ENCODE measurements around the gene SLC16A3. TPM values are rescaled to one million over a fixed set of nuclear protein-coding genes. Genes with fewer than 3 reads are reported as not detected.

The SLC16A3 gene
- total and polyA plus RNA-seq, 2 of the 8 experiments (the other 6 are each of a cell fraction or from before 2014, with no cell fraction given): 3.8 to 8.7 TPM

- no peak overlapping the region for H3K27ac ChIP-seq (ENCODE audit: low read depth, low read length)
- H3K4me2 ChIP-seq (ENCODE audit: insufficient read depth in 1 of 2, low read depth in 2 of 2, low read length in 2 of 2): no peak overlapping the region
- no peak overlapping the region for H3K9ac ChIP-seq (replicated peaks in 1 of 4; ENCODE audit: extremely low read depth in 1 of 4, low read depth in 3 of 4, low read length in 3 of 4)
- no peak overlapping the region for H3K4me3 ChIP-seq (ENCODE audit: extremely low read depth in 1 of 4, insufficient read depth in 2 of 4, low read depth in 3 of 4, low read length in 4 of 4)
- H2BK20ac ChIP-seq (ENCODE audit: low read length): no peak overlapping the region
- peaks cover 32 to 48% of the 10 kb centered on the region in 2 experiments for H4K20me1 ChIP-seq (replicated peaks in 1 of 2; ENCODE audit: control insufficient read depth in 1 of 2, insufficient read depth in 2 of 2, low read length in 2 of 2)
- no peak overlapping the region; the same call in 1 of the 2 replicates for H4K8ac ChIP-seq (ENCODE audit: extremely low read depth, insufficient read depth, low read length)
- FAIRE-seq: no peak
- no peak overlapping the region for H2BK5ac ChIP-seq (ENCODE audit: low read depth, low read length)
- H3K4me1 ChIP-seq (replicated peaks in 1 of 4; ENCODE audit: control insufficient read depth in 3 of 4, insufficient read depth in 4 of 4, low read length in 3 of 4): peaks cover 0 to 3% (median 0%) of the 10 kb centered on the region in 4 experiments; a peak in 1 of 7 replicates
- no peak overlapping the region for H2BK15ac ChIP-seq (ENCODE audit: low read length)
- peaks cover 0 to 12% of the 10 kb centered on the region in 2 experiments; a peak in 1 of 4 replicates for H3K79me2 ChIP-seq (ENCODE audit: control insufficient read depth in 1 of 2, insufficient read depth in 2 of 2, low read length in 2 of 2)
- peaks cover 16% of the 10 kb centered on the region for H3K79me1 ChIP-seq (ENCODE audit: low read depth, low read length)
- H4K91ac ChIP-seq (replicated peaks; ENCODE audit: insufficient read length, low read length): no peak overlapping the region
- H2BK120ac ChIP-seq (replicated peaks; ENCODE audit: low read depth, low read length): no peak overlapping the region
- no peaks in the 10 kb centered on the region for H3K27me3 ChIP-seq (replicated peaks in 1 of 4; ENCODE audit: control insufficient read depth in 3 of 4, extremely low read depth in 1 of 4, insufficient read depth in 3 of 4, low read length in 3 of 4)
- POLR2A ChIA-PET (ENCODE audit: partially characterized antibody): interaction anchor here (0.8 to 2.0 kb wide), 7 partner anchors 11 to 261 kb away, joined by 3 to 8 read pairs (median 5); partner anchors contain the start of gene CSNK1D
- no peak overlapping the region for H3K56ac ChIP-seq (replicated peaks; ENCODE audit: insufficient read length, low read depth, low read length)
- no peak overlapping the region for H3K14ac ChIP-seq (ENCODE audit: insufficient read length)
- H3K36me3 ChIP-seq (ENCODE audit: control insufficient read depth in 2 of 4, insufficient read depth in 4 of 4, low read length in 3 of 4): peaks cover 24 to 63% (median 52%) of the 10 kb centered on the region in 4 experiments
- H3K18ac ChIP-seq (ENCODE audit: extremely low read depth, low read length): no peak overlapping the region
- H3K9me3 ChIP-seq (ENCODE audit: insufficient read depth in 2 of 2, low read depth in 1 of 2, low read length in 1 of 2): no peaks in the 10 kb centered on the region; a peak in 1 of 4 replicates
- DNase-seq (ENCODE audit: low read depth in 1 of 2, low spot score in 2 of 2): no peak
- no peaks in the 10 kb centered on the region for H3K23me2 ChIP-seq (ENCODE audit: low read depth, low read length)
- 94% methylated on average over 29 of the region's 29 CpGs; no CpG with 5 or more reads in 1 of the 2 experiments for WGBS, 2 experiments (ENCODE audit: extremely low coverage in 1 of 2, insufficient coverage in 1 of 2, insufficient read length in 1 of 2, insufficient replicate concordance in 2 of 2, low coverage in 1 of 2, low lambda C conversion rate in 2 of 2, missing lambda C conversion rate in 1 of 2)
- no peak overlapping the region for H2AFZ ChIP-seq (ENCODE audit: low read length)
- CTCF ChIA-PET (ENCODE audit: partially characterized antibody): interaction anchor here (1.1 to 2.3 kb wide), 6 partner anchors 9 to 106 kb away, joined by 3 to 12 read pairs (median 5); partner anchors contain the start of gene SLC16A3
- H3K23ac ChIP-seq (ENCODE audit: insufficient read length): no peak overlapping the region
- H4K5ac ChIP-seq (ENCODE audit: insufficient read length, low read depth, low read length): no peak overlapping the region
- no peak overlapping the region for H2BK12ac ChIP-seq (ENCODE audit: low read depth, low read length)
- no peak overlapping the region for H2AK5ac ChIP-seq (ENCODE audit: low read depth, low read length)
- no peak overlapping the region for H3K4ac ChIP-seq (replicated peaks; ENCODE audit: insufficient read length, low read depth, low read length)
- TF ChIP-seq E2F6 (IDR thresholded peaks at IDR 0.05) (no peak), CTBP2 (IDR thresholded peaks at IDR 0.05; ENCODE audit: borderline replicate concordance, insufficient read depth, insufficient read length, low read length) (no peak), CBX5 (IDR thresholded peaks at IDR 0.05; ENCODE audit: low read depth, low read length) (no peak), EZH2 (IDR thresholded peaks at IDR 0.05; ENCODE audit: low read depth, low read length, severe bottlenecking) (no peak), POLR2AphosphoS5 (IDR thresholded peaks at IDR 0.05; ENCODE audit: low read depth, low read length) (no peak; the same call in none of the 2 replicates), RNF2 (IDR thresholded peaks at IDR 0.05; ENCODE audit: borderline replicate concordance, low read depth, low read length, missing control alignments, poor library complexity, severe bottlenecking) (no peak), FOSL1 (IDR thresholded peaks at IDR 0.05; ENCODE audit: insufficient read depth, low read depth, low read length) (no peak), PHF8 (conservative IDR thresholded peaks at IDR 0.05; ENCODE audit: low read depth, low read length) (no peak), SP2 (IDR thresholded peaks at IDR 0.05; ENCODE audit: low read length) (no peak), SRF (IDR thresholded peaks at IDR 0.05; ENCODE audit: low read depth, low read length) (no peak)
- TF ChIP-seq, protein P1, sequence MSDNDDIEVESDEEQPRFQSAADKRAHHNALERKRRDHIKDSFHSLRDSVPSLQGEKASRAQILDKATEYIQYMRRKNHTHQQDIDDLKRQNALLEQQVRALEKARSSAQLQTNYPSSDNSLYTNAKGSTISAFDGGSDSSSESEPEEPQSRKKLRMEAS (IDR thresholded peaks at IDR 0.05): no peak
These were observed 14.3 kb downstream of the SLC16A3 start for GRCh38 chr17:82242977-82243647.

Data from H1 (cell line).